Measurements from ENCODE around the gene SLC39A12.

- TF ChIP-seq CTCF (IDR thresholded peaks at IDR 0.05) = no peak
- no peak for TF ChIP-seq POLR2A (IDR thresholded peaks at IDR 0.05)
These were observed 115.2 kb downstream of the SLC39A12 start for GRCh38 chr10:18066947-18067346.
